Measurements from ENCODE around the gene ALG14. TPM values are rescaled to one million over a fixed set of nuclear protein-coding genes. Genes with fewer than 3 reads are reported as not detected.

The ALG14 gene
- polyA plus RNA-seq, 1 of the 3 experiments (the other 2 are of a cell fraction) = 2.5 TPM

GRCh38 chr1:95007687-95008086, 65.1 kb downstream of the ALG14 start (continued):
- no peak for TF ChIP-seq IRF3 (IDR thresholded peaks at IDR 0.05; ENCODE audit: low read depth, low read length)
- TF ChIP-seq, protein P1, sequence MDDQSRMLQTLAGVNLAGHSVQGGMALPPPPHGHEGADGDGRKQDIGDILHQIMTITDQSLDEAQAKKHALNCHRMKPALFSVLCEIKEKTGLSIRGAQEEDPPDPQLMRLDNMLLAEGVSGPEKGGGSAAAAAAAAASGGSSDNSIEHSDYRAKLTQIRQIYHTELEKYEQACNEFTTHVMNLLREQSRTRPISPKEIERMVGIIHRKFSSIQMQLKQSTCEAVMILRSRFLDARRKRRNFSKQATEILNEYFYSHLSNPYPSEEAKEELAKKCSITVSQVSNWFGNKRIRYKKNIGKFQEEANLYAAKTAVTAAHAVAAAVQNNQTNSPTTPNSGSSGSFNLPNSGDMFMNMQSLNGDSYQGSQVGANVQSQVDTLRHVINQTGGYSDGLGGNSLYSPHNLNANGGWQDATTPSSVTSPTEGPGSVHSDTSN (IDR thresholded peaks at IDR 0.05) = no peak

DNA sequence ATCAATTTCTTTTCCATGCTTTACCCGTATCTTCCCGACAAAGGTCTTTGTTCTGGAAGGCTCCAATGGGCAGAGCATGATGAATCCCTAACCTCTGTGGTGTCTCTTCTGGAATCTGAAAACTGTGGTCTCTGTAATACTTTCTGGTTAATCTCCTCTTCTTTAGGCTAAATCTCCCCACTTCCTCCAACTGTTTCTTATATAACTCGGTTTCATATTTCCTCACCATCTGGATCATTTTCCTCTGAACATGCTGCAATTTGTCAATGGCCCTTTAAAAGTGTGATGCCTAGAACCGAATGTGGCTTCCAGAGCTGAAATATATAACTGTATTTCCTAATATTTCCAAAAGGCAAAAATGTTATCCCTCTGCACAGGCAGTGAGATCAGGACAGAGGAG, 66.1 kb downstream of the ALG14 start:
- H3K9me3 ChIP-seq = no peaks in the 10 kb centered on the region
- no peak overlapping the region for H3K4me2 ChIP-seq
- H3K36me3 ChIP-seq (replicated peaks in 1 of 2; ENCODE audit: control insufficient read depth in 1 of 2, insufficient read depth in 2 of 2, low read length in 1 of 2) = no peaks in the 10 kb centered on the region

DNA sequence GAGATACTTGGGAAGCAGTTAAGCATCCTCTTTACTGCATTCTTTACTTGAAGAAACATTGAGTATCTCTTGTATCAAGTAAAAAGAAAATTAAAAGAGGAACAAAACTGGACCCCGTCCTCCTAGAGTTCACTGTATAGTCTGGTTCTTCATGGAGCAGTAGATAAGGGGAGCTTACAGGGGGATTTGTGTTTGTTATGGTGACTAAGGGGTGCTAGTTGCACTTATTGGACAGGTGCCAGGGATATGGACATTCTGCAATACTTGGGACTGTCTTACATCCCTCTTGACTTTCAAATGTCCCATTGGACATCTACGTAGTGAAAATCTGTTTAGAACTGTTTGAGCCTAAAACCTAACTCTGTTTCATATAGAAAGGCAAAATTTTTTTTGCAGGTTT, 67.2 kb downstream of the ALG14 start:
- DNase-seq = no peak
- no peaks in the 10 kb centered on the region for H3K27me3 ChIP-seq (ENCODE audit: insufficient read depth)
- H3K27ac ChIP-seq (ENCODE audit: low read depth in 2 of 2, low read length in 1 of 2) = no peak overlapping the region; a peak in 1 of 4 replicates
- H3K9ac ChIP-seq = no peak overlapping the region
- no peak overlapping the region for H3K4me2 ChIP-seq
- no peak overlapping the region for H3K4me3 ChIP-seq (ENCODE audit: low read depth in 2 of 2, low read length in 1 of 2)
- 92% methylated on average over 2 of the region's 2 CpGs for WGBS (ENCODE audit: low lambda C conversion rate)
- H3K4me1 ChIP-seq (ENCODE audit: control insufficient read depth in 1 of 2, insufficient read depth in 2 of 2, low read depth in 1 of 2, low read length in 1 of 2) = peaks cover 19 to 33% of the 10 kb centered on the region in 2 experiments
- ChIA-PET CTCF (no interaction called here), POLR2A (no interaction called here)
- no peak overlapping the region for H2AFZ ChIP-seq (ENCODE audit: low read depth)
- no peaks in the 10 kb centered on the region for H3K36me3 ChIP-seq (replicated peaks in 1 of 2; ENCODE audit: control insufficient read depth in 1 of 2, insufficient read depth in 2 of 2, low read length in 1 of 2)
- H3K9me2 ChIP-seq = no peaks in the 10 kb centered on the region
- TF ChIP-seq TAF1 (IDR thresholded peaks at IDR 0.05; ENCODE audit: borderline replicate concordance, low read depth, low read length) (no peak), NFIC (IDR thresholded peaks at IDR 0.05; ENCODE audit: borderline replicate concordance) (peak; percentile 15; the same call in 1 of the 2 replicates)
- H3F3A ChIP-seq (replicated peaks; ENCODE audit: insufficient read depth) = peaks cover 19% of the 10 kb centered on the region
- no peaks in the 10 kb centered on the region for H3K79me2 ChIP-seq (ENCODE audit: insufficient read depth)
- H3K9me3 ChIP-seq = no peaks in the 10 kb centered on the region
- no peaks in the 10 kb centered on the region for H4K20me1 ChIP-seq (ENCODE audit: insufficient read depth)

More for the DNA sequence above, 66.1 kb downstream of the ALG14 start:
- H3K79me2 ChIP-seq (ENCODE audit: insufficient read depth) = no peaks in the 10 kb centered on the region
- no peak overlapping the region for H3K4me3 ChIP-seq (ENCODE audit: low read depth in 2 of 2, low read length in 1 of 2)
- ChIA-PET POLR2A (no interaction called here), CTCF (interaction anchor here (2.1 kb wide), 1 partner anchor 8 kb away, joined by 6 read pairs; no protein-coding TSS in a partner anchor)
- H3K27ac ChIP-seq (ENCODE audit: low read depth in 2 of 2, low read length in 1 of 2) = peak overlapping the region; percentile 39 to 71; a peak in 3 of 4 replicates
- no peak for DNase-seq
- TF ChIP-seq MEF2A (IDR thresholded peaks at IDR 0.05; ENCODE audit: borderline replicate concordance, low read depth) = no peak
- peak; percentile 86 for TF ChIP-seq TCF12 (IDR thresholded peaks at IDR 0.05)
- TF ChIP-seq NFIC (IDR thresholded peaks at IDR 0.05; ENCODE audit: borderline replicate concordance) = peak; percentile 5; the same call in 1 of the 2 replicates
- no peak for TF ChIP-seq GATA2 (CRISPR knock-in tag; IDR thresholded peaks at IDR 0.05)
- TF ChIP-seq, protein P1 (IDR thresholded peaks at IDR 0.05) = peak; percentile 26; the same call in 1 of the 2 replicates
- peaks cover 19% of the 10 kb centered on the region for H3F3A ChIP-seq (replicated peaks; ENCODE audit: insufficient read depth)
- H3K9ac ChIP-seq = no peak overlapping the region
- no peaks in the 10 kb centered on the region for H4K20me1 ChIP-seq (ENCODE audit: insufficient read depth)
- no peaks in the 10 kb centered on the region for H3K9me2 ChIP-seq
- H3K4me1 ChIP-seq (ENCODE audit: control insufficient read depth in 1 of 2, insufficient read depth in 2 of 2, low read depth in 1 of 2, low read length in 1 of 2) = peaks cover 13 to 33% of the 10 kb centered on the region in 2 experiments
- no peak overlapping the region for H2AFZ ChIP-seq (ENCODE audit: low read depth)
- no peaks in the 10 kb centered on the region for H3K27me3 ChIP-seq (ENCODE audit: insufficient read depth)
- WGBS (ENCODE audit: low lambda C conversion rate) = 55% methylated on average over 4 of the region's 4 CpGs

Measured in SK-N-SH (cell line).